Lower leg skin (tissue), 4 donors: ENCODE measurements around the gene ATOH8. TPM values are rescaled to one million over a fixed set of nuclear protein-coding genes. Genes with fewer than 3 reads are reported as not detected.

ENCODE experiments used
- DNase-seq, 2 donors: peaks; one replicate each; pipeline ENCODE4 v3.0.0-alpha.2; 2019; ENCODE audit warnings: low spot score in 2 of 2
- H3K4me3 ChIP-seq: fragments of 200-600 bp; sonication (generic); 2 replicates; pipeline ENCODE4 v1.5.1; 2017; ENCODE audit warnings: mild to moderate bottlenecking, low read depth; ENCODE audit not compliant: poor library complexity, severe bottlenecking
- CTCF ChIP-seq, 3 donors: fragments of 450-650 bp; IDR thresholded peaks; one replicate each; pipeline ENCODE4 v1.5.1; 2016; ENCODE audit warnings: antibody characterized with exemption in 3 of 3, mild to moderate bottlenecking in 3 of 3, moderate library complexity in 2 of 3
- POLR2A ChIP-seq, 2 donors: fragments of 450-650 bp; IDR thresholded peaks; one replicate each; pipeline ENCODE4 v1.6.1; 2016 to 2017; ENCODE audit warnings: antibody characterized with exemption in 2 of 2, mild to moderate bottlenecking in 1 of 2, moderate library complexity in 1 of 2
- WGBS, 2 donors: methylation state at CpG; one replicate each; pipeline ENCODE4 v1.1.5; 2018; 5-methylcytosine and 5-hydroxymethylcytosine counted together
- intact Hi-C: fragments of 100-400 bp; cut with DNase I; formaldehyde crosslinking; loops from one replicate; pipeline ENCODE4 v1.15.0; 2023; ENCODE audit warnings: low total_unique reads
- total RNA-seq, 4 donors: library from RNA; depleted of rRNA; stranded (reverse); fragments of >200 nt; gene quantifications; one replicate each; pipeline ENCODE4 v1.1.0, GENCODE V29; 2016

The ATOH8 gene
- total RNA-seq, 4 donors from 2014 or later: 27.3 to 79.8 (median 33.7) TPM

GRCh38 chr2:85727798-85728197, 26.0 kb upstream of the ATOH8 start:
- TF ChIP-seq CTCF (IDR thresholded peaks at IDR 0.05) (no peak), POLR2A (IDR thresholded peaks at IDR 0.05) (no peak)
- no peak overlapping the region for H3K4me3 ChIP-seq
- WGBS, 2 donors: 64 to 72% methylated on average over 10 of the region's 10 CpGs
- intact Hi-C loops: loop anchor here (2.0 kb wide), 1 partner anchor 87 kb away; no protein-coding TSS in a partner anchor
- no peak for DNase-seq

- 64 to 70% methylated on average over 5 of the region's 5 CpGs for WGBS, 2 donors
- DNase-seq: no peak
- no peak overlapping the region for H3K4me3 ChIP-seq
- no peak for TF ChIP-seq POLR2A (IDR thresholded peaks at IDR 0.05)
- TF ChIP-seq CTCF (IDR thresholded peaks at IDR 0.05): no peak
- intact Hi-C loops: loop anchor here (2.0 kb wide), 1 partner anchor 86 kb away; no protein-coding TSS in a partner anchor
These were observed 25.4 kb upstream of the ATOH8 start for GRCh38 chr2:85728342-85728741.

GRCh38 chr2:85728883-85729824, 24.6 kb upstream of the ATOH8 start:
- peak; percentile 86 to 98 for DNase-seq
- WGBS, 2 donors: 35 to 38% methylated on average over 26 of the region's 26 CpGs
- TF ChIP-seq POLR2A (IDR thresholded peaks at IDR 0.05) (no peak), CTCF (IDR thresholded peaks at IDR 0.05) (peak in 1 of 3 donors; percentile 91)
- intact Hi-C loops: loop anchor here (2.0 kb wide), 1 partner anchor 86 kb away; no protein-coding TSS in a partner anchor
- no peak overlapping the region for H3K4me3 ChIP-seq

GRCh38 chr2:85729825-85730510, 23.8 kb upstream of the ATOH8 start:
- intact Hi-C loops: loop anchor here (2.0 kb wide), 1 partner anchor 85 kb away; no protein-coding TSS in a partner anchor
- H3K4me3 ChIP-seq: no peak overlapping the region
- 92% methylated on average over 10 of the region's 10 CpGs for WGBS, 2 donors
- TF ChIP-seq POLR2A (IDR thresholded peaks at IDR 0.05) (no peak), CTCF (IDR thresholded peaks at IDR 0.05) (no peak)
- DNase-seq: no peak

- DNase-seq: no peak
- H3K4me3 ChIP-seq: no peak overlapping the region
- TF ChIP-seq CTCF (IDR thresholded peaks at IDR 0.05): no peak
- no peak for TF ChIP-seq POLR2A (IDR thresholded peaks at IDR 0.05)
- intact Hi-C loops: no loop called here
- WGBS, 2 donors: 87 to 89% methylated on average over 10 of the region's 10 CpGs
These were observed 23.0 kb upstream of the ATOH8 start for GRCh38 chr2:85730686-85731230.
